ENCODE results near the gene CRAT.

CRAT gene

DNA sequence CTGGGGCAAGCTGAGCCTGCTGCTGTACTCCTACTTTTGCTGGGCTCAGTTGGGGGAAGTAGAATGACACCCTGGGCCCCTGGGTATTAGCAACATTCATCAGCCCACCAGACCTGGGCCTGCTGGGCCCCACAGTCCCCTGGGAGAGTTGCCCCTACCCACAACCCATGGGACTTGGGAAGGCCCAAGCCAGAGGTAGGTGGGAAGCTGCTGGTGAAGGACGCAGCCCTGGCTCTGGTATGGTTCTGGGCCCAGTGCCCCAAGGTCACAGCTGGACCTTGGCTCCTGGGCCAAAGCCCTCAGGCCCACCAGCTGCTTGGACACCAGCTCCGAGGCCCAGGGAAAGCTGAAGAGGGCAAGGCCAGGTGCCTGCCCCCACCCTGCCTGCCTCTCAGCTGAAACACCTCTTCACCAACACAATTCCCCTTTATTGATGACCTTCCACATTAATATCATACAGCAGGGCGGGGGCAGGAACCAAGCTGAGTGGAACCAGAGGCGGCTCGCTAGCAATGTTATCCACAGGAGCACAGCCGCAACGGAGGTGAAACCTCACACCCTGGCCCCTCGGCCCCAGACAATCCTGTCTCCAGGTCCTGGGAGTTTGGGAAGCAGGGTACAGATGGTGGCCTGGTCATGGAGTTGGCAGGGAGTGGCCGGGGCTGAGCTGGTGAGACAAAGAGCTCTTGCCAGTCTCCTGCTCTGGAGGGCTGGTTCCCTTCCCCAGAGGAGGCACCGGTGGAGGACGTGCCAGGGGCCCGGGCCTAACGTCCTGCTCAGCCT, 16.0 kb downstream of the CRAT start:
- in situ Hi-C loops (cut with HindIII; ENCODE audit: low sequenced_read_pairs): no loop called here

GRCh38 chr9:129093602-129094386, 16.8 kb downstream of the CRAT start:
- in situ Hi-C loops (cut with HindIII; ENCODE audit: low sequenced_read_pairs): no loop called here

DNA sequence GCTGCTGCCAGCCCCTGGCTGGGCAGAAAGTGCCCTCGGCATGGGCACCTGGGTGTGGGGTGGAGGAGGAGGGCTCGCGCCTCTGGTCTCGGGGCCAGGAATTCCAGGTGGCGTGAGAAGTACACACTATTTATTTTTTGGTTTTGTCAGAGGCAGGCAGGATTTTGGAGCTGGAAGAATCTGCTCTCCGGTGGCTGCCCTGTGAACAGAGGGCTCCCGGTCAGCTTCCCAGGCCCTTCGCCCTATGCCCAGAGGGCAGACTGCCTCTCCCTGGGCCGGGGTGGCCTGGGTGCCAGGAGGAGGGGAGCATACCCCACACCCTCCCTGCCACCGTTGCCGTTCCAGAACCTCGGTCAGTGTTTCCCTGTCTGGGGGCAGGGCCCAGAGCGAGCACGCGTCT, 21.3 kb downstream of the CRAT start:
- in situ Hi-C loops (cut with HindIII; ENCODE audit: low sequenced_read_pairs): no loop called here

GRCh38 chr9:129084087-129084486, 26.5 kb downstream of the CRAT start:
- in situ Hi-C loops (cut with HindIII; ENCODE audit: low sequenced_read_pairs): loop anchor here (5.0 kb wide), 1 partner anchor 47 kb away; the partner anchor contains the start of gene MIGA2

- in situ Hi-C loops (cut with HindIII; ENCODE audit: low sequenced_read_pairs): loop anchor here (5.0 kb wide), 1 partner anchor 44 kb away; the partner anchor contains the start of gene MIGA2
Observed at GRCh38 chr9:129081388-129081904, 29.1 kb downstream of the CRAT start.

DNA sequence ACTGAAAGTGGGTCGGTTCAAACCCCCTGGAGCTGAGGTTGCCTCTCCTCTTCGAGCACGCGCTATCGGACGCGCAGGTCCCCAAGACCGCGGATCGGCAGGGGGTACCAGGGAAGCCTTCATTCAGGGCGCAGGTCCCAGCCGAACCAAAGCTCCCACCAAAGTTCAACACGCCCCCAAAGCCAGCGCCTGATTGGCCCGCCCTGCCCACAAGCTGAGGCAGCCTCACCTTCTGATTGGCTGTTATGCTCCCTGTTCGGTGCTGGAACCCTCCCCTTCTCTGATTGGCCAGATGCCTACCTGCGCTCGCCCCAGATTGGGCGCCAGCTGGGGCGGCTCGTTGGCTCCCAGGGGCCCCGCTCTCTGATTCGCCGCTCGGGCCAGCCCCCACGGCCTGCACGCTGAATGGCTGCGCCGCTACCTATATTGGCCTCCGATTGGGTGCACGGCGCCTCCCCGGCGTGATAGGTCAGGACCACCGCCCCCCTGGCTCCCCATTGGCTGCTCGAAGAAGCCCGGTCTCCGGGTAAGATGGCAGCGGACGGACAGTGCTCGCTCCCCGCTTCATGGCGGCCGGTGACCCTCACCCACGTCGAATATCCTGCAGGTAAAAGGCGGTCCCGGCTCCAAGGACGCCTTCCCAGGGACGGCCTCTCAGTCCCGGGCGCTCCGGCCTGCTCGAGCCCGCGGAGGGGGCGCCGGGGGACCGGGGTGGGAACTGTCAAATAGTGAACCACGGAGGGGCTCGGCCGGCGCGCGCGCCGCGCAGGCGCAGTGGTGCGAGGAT, 29.8 kb downstream of the CRAT start, which contains the start of gene DOLPP1:
DOLPP1 (plus strand) TSS at position 511 of the 787 bp plus-strand sequence; CDS start at position 532, 21 bp downstream.
- in situ Hi-C loops (cut with HindIII; ENCODE audit: low sequenced_read_pairs): loop anchor here (5.0 kb wide), 1 partner anchor 43 kb away; the partner anchor contains the start of gene MIGA2

GRCh38 chr9:129080298-129080600, 30.3 kb downstream of the CRAT start:
- in situ Hi-C loops (cut with HindIII; ENCODE audit: low sequenced_read_pairs): loop anchor here (5.0 kb wide), 1 partner anchor 43 kb away; the partner anchor contains the start of gene MIGA2

GRCh38 chr9:129079829-129080228, 30.8 kb downstream of the CRAT start:
- in situ Hi-C loops (cut with HindIII; ENCODE audit: low sequenced_read_pairs): loop anchor here (5.0 kb wide), 1 partner anchor 43 kb away; the partner anchor contains the start of gene MIGA2

DNA sequence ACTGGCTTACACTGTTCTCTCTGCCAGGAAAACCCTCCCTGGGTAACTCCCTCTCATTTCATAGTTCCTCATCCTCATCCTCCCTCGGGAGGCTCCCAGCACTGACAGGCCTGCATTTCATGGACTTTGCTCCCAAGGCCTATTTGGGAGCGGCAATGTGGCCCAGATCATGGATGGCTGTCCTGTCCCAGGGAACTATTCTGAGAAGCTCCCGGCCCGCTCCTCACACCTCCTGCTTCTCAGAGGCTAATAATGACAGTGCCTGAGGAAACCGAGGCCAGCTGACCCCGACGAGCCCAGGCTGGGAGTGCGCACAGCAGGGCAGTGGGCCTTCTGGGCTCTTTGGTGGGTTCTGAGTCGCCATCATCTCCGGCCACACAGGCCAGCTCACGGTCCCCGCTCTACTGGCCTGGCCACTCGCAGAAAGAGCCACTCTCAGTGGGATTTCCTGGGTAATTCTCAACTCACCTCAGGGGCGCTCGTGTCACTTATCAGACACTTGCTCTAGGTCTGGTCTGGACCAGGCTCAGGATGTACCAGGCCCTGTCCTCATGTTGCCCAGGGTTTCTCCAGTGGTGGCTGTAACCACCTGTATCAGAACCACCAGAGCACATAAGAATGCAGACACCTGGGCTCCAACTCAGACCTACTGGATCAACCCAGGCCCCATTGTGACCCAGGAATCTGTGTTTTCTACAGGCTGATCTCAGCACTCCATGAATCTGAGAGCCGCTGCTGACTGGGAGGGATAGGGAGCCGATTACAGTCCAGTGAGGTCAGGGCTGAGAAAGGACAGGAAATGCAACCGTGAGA, 31.7 kb downstream of the CRAT start:
- in situ Hi-C loops (cut with HindIII; ENCODE audit: low sequenced_read_pairs): no loop called here

DNA sequence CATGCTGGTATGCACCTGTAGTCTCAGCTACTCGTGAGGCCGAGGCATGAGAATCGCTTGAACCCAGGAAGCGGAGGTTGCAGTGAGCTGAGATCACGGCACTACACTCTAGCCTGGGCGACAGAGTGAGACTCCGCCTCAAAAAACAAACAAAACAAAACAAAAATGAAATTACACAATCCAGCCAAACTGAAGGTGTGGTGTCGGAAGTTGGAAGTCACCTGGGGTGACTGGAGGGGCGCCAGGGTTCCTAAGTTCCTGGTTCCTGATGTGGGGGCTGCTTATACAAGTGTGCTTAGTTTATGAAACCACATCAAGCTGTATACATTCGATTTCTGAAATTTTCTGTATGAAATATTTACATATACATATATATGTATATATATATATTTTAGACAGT, 33.4 kb downstream of the CRAT start:
- in situ Hi-C loops (cut with HindIII; ENCODE audit: low sequenced_read_pairs): no loop called here

DNA sequence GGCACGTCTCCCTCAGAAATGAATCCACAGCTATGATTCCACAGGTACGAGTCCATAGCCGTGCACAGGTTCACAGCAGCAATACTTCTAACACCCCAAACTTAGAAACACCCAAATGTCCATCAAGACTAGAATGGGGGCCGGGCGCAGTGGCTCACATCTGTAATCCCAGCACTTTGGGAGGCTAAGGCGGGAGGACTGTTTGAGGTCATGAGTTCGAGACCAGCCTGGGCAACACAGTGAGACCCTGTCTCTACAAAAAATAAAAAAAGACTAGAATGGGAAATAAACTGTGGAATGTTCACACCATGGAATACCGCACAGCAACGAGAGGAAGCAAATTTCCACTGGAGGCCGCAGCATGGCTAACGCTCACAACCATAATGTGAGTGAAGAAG, 34.0 kb downstream of the CRAT start:
- in situ Hi-C loops (cut with HindIII; ENCODE audit: low sequenced_read_pairs): no loop called here

- in situ Hi-C loops (cut with HindIII; ENCODE audit: low sequenced_read_pairs): no loop called here
Observed at GRCh38 chr9:129075996-129076639, 34.5 kb downstream of the CRAT start.

GRCh38 chr9:129074106-129074505, 36.5 kb downstream of the CRAT start:
- in situ Hi-C loops (cut with HindIII; ENCODE audit: low sequenced_read_pairs): no loop called here

DNA sequence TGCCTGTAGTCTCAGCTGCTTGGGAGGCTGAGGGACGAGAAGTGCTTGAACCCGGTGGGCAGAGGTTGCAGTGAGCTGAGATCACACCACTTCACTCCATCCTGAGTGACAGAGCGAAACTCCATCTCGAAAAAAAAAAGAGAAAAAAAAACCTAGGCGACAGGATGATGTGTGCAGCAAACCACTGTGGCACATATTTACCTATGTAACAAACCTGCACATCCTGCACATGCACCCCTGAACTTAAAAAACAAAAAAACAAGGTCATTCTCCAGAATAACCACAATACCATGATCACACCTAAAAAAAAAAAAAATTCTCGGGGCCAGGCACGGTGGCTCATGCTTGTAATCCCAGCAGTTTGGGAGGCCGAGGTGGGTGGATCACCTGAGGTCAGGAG, 37.2 kb downstream of the CRAT start:
- in situ Hi-C loops (cut with HindIII; ENCODE audit: low sequenced_read_pairs): no loop called here

DNA sequence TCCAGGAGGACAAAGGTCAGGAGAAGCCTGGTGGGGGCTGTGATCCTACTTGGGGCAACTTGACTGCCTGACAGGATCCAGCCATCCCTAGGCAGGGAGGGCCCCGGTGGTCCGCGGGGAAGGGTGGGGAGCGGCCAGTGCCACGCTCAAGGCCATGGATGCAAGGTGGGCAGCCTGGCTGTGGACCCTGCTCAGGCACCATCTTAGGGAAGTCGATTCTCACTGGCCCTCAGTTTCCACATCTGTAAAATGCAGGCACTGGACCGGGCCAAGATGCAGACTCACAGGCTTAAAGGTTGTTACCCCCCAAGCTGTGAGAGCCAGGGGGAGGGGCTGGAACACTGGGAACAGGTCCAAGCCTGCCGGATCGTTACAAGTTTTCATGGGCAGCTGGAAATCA, 38.4 kb downstream of the CRAT start:
- in situ Hi-C loops (cut with HindIII; ENCODE audit: low sequenced_read_pairs): no loop called here

DNA sequence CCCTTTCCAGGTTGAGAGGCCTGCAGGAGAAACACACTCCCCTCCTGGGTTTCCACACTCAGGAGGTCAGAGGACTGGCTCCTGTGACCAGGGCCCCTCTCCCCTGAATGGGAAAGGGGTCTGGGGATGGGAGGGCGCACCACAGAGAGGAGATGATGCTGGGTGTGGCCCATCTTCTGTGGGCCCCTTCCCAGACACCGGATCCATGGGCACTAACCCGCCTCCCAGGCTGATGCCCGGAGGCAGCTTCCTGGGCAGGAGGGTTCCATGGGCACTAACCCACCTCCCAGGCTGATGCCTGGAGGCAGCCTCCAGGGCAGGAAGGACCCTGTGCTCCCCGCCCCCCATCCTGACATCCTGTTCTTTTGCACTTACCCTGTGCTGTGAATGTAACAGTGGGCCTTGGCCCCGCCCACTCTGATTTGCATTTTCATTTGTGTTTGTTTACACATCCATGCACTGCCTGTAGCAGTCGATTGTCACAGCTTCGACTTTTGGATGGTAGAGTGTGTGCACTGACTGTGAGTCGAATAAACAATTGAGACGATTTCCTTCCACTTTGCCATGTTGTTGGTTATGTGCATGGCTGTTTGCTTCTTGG, 39.0 kb downstream of the CRAT start:
- in situ Hi-C loops (cut with HindIII; ENCODE audit: low sequenced_read_pairs): no loop called here

DNA sequence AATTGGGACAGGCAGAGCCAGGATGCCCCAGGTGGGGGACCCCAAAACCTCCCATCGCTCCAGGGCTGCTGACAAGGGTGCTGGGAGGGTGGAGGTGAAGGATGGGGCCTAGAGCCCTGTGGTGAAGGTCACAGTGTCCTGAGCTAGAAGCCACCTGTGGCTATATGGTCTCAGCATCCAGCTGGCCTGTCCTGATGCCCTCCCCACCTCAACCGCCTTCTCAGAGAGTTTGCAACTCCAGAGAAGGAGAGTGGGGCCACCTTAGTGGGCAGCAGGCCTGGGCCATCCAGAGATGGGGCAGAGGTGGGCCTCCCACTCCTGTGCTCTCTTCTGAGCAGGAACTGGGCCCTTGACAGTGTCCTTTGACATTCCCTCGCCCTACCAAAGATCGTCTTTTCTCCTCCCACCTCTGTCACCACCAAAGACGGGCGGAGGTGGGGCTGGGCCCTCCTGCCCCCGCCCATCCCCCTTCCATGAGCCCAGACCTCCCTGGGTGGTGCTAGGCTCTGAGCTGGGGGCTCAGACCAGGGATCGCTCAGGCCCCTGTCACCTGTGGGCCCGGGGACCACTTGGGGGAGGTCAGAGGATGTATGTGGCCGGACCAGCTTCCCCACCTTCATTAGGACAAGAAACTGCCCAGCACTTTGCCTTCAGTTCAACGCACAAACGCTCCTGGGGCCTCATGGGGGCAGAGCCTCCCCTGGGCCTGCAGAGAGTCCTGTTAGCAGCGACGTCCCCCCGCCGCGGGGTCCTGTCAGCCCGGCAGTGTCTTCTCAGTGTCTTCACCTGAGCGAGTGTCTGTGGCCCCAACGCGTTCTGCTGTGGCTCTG, 39.7 kb downstream of the CRAT start:
- in situ Hi-C loops (cut with HindIII; ENCODE audit: low sequenced_read_pairs): no loop called here

Data from DLD1 (cell line).